HCT116 (cell line): ENCODE measurements around the gene LCE3B.

Source experiments
- RAD21 ChIP-seq: IDR thresholded peaks from 2 replicates; pipeline ENCODE4 v1.6.1; 2012; ENCODE audit warnings: low read depth, mild to moderate bottlenecking
- TF ChIP-seq, protein P1 (sequence below): IDR thresholded peaks from 2 replicates; pipeline ENCODE4 v1.6.1; 2012
- TF ChIP-seq, protein P2 (sequence below), 3 experiments: fragments of 200-600 bp in 1 of 3; sonication (generic) in 1 of 3; IDR thresholded peaks in 2 of 3; conservative IDR thresholded peaks in 1 of 3; 2 replicates each; pipeline ENCODE4 v1.5.1; 2012 to 2017; ENCODE audit warnings: low read depth in 2 of 3, low read length in 2 of 3, antibody characterized with exemption in 1 of 3, borderline replicate concordance in 1 of 3, control low read depth in 1 of 3, mild to moderate bottlenecking in 1 of 3, mixed read lengths in 1 of 3, mixed run types in 1 of 3, moderate library complexity in 1 of 3; ENCODE audit not compliant: insufficient read depth in 1 of 3

DNA sequence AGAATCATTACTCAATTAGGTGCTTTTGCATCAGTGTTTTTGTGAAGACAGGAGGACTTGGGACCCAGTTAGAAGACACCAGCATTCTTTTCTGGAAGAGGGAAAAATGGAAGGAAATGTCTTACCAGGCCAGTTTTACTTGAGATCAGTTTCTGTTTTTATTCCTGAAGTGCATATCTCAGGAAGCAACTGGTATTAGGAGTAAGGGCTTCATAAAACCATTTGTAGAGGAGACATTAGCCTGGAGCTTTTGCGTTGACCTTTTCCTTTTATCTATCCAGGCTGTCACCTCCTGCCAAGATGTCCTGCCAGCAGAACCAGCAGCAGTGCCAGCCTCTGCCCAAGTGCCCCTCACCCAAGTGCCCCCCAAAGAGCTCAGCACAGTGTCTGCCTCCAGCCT is at the start of gene LCE3B:
- no peak for TF ChIP-seq RAD21
- TF ChIP-seq, protein P1, sequence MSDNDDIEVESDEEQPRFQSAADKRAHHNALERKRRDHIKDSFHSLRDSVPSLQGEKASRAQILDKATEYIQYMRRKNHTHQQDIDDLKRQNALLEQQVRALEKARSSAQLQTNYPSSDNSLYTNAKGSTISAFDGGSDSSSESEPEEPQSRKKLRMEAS = no peak
- TF ChIP-seq, protein P2, sequence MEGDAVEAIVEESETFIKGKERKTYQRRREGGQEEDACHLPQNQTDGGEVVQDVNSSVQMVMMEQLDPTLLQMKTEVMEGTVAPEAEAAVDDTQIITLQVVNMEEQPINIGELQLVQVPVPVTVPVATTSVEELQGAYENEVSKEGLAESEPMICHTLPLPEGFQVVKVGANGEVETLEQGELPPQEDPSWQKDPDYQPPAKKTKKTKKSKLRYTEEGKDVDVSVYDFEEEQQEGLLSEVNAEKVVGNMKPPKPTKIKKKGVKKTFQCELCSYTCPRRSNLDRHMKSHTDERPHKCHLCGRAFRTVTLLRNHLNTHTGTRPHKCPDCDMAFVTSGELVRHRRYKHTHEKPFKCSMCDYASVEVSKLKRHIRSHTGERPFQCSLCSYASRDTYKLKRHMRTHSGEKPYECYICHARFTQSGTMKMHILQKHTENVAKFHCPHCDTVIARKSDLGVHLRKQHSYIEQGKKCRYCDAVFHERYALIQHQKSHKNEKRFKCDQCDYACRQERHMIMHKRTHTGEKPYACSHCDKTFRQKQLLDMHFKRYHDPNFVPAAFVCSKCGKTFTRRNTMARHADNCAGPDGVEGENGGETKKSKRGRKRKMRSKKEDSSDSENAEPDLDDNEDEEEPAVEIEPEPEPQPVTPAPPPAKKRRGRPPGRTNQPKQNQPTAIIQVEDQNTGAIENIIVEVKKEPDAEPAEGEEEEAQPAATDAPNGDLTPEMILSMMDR (IDR thresholded peaks at IDR 0.05 in 2 of 3, conservative IDR thresholded peaks at IDR 0.05 in 1 of 3; ENCODE audit: borderline replicate concordance in 1 of 3, insufficient read depth in 1 of 3, low read depth in 2 of 3, low read length in 2 of 3) = no peak
